Hepatocyte (in vitro differentiated cells): Measurements from ENCODE around the gene STK11. TPM values are rescaled to one million over a fixed set of nuclear protein-coding genes. Genes with fewer than 3 reads are reported as not detected.

Experiments used
- DNase-seq: peaks from one replicate; pipeline ENCODE4 v3.0.0-alpha.2; 2016; ENCODE audit warnings: low spot score
- H2AFZ ChIP-seq: fragments of 200-600 bp; sonication (generic); 2 replicates; pipeline ENCODE4 v1.6.0; 2016; ENCODE audit warnings: antibody characterized with exemption, mild to moderate bottlenecking
- H3K27ac ChIP-seq: fragments of 200-600 bp; sonication (generic); 2 replicates; pipeline ENCODE4 v1.5.1; 2016; ENCODE audit warnings: mild to moderate bottlenecking
- H3K27me3 ChIP-seq: fragments of 200-600 bp; sonication (generic); 2 replicates; pipeline ENCODE4 v1.6.1; 2016
- H3K36me3 ChIP-seq: fragments of 200-600 bp; sonication (generic); replicated peaks from 2 replicates; pipeline ENCODE4 v1.5.1; 2016; ENCODE audit warnings: low read depth; ENCODE audit not compliant: insufficient read depth
- H3K4me1 ChIP-seq: fragments of 200-600 bp; sonication (generic); 2 replicates; pipeline ENCODE4 v1.5.1; 2016; ENCODE audit warnings: mild to moderate bottlenecking, moderate library complexity; ENCODE audit not compliant: insufficient read depth
- H3K4me2 ChIP-seq: fragments of 200-600 bp; sonication (generic); 2 replicates; pipeline ENCODE4 v1.6.0; 2016
- H3K4me3 ChIP-seq: fragments of 200-600 bp; sonication (generic); 2 replicates; pipeline ENCODE4 v1.5.1; 2016; ENCODE audit warnings: mild to moderate bottlenecking
- H3K79me2 ChIP-seq: fragments of 200-600 bp; sonication (generic); 2 replicates; pipeline ENCODE4 v1.6.0; 2017; ENCODE audit warnings: mild to moderate bottlenecking
- H3K9me2 ChIP-seq: fragments of 200-600 bp; sonication (generic); replicated peaks from 2 replicates; pipeline ENCODE4 v1.6.0; 2017; ENCODE audit warnings: mild to moderate bottlenecking; ENCODE audit not compliant: insufficient read depth
- H3K9me3 ChIP-seq: fragments of 200-600 bp; sonication (generic); 2 replicates; pipeline ENCODE4 v1.5.1; 2016; ENCODE audit warnings: low read depth, mild to moderate bottlenecking
- H4K20me1 ChIP-seq: fragments of 200-600 bp; sonication (generic); 2 replicates; pipeline ENCODE4 v1.6.0; 2016; ENCODE audit warnings: mild to moderate bottlenecking; ENCODE audit not compliant: insufficient read depth, poor library complexity, severe bottlenecking
- CTCF ChIP-seq: fragments of 200-600 bp; sonication (generic); IDR thresholded peaks from 2 replicates; pipeline ENCODE4 v1.5.1; 2016; ENCODE audit warnings: antibody characterized with exemption, mild to moderate bottlenecking; ENCODE audit not compliant: poor library complexity
- EZH2 ChIP-seq: fragments of 200-600 bp; sonication (generic); IDR thresholded peaks from 2 replicates; pipeline ENCODE4 v1.6.1; 2016; ENCODE audit warnings: antibody characterized with exemption, mild to moderate bottlenecking, borderline replicate concordance
- EZH2phosphoT487 ChIP-seq: fragments of 200-600 bp; sonication (generic); IDR thresholded peaks from one replicate; pipeline ENCODE4 v1.6.1; 2018; ENCODE audit warnings: antibody characterized with exemption, mild to moderate bottlenecking, low read depth, moderate library complexity; ENCODE audit not compliant: unreplicated experiment, severe bottlenecking
- WGBS: methylation state at CpG from one replicate; pipeline ENCODE4 v1.1.6; 2016; ENCODE audit warnings: low lambda C conversion rate; ENCODE audit errors: missing lambda C conversion rate; 5-methylcytosine and 5-hydroxymethylcytosine counted together
- polyA plus RNA-seq: library from polyadenylated mRNA; unstranded; fragments of >200 nt; fragmentation: Nextera tagmentation; extraction: Ambion mirVana; gene quantifications from 2 replicates; pipeline ENCODE4 v1.2.1, GENCODE V29; 2016
- total RNA-seq: library from RNA; depleted of rRNA; stranded (reverse); fragments of >200 nt; gene quantifications from 2 replicates; pipeline ENCODE4 v1.2.3, GENCODE V29; 2014

STK11 gene
- total and polyA plus RNA-seq, 2 experiments from 2014 or later, result 48.9 to 76.6 TPM

- Histone ChIP-seq H4K20me1 (peaks cover 2% of the 10 kb centered on the region), H3K27ac (no peak overlapping the region), H2AFZ (no peak overlapping the region), H3K9me3 (no peaks in the 10 kb centered on the region), H3K9me2 (no peaks in the 10 kb centered on the region), H3K4me1 (peaks cover 11% of the 10 kb centered on the region), H3K4me3 (no peak overlapping the region), H3K4me2 (no peak overlapping the region), H3K79me2 (peaks cover 14% of the 10 kb centered on the region), H3K36me3 (no peaks in the 10 kb centered on the region), H3K27me3 (no peaks in the 10 kb centered on the region)
- TF ChIP-seq EZH2phosphoT487, result no peak
- no peak for TF ChIP-seq CTCF
- no peak for TF ChIP-seq EZH2
- DNase-seq, result peak; percentile 10
- 88% methylated on average over 25 of the region's 25 CpGs for WGBS
Measured at GRCh38 chr19:1177322-1178114, 28.1 kb upstream of the STK11 start.

GRCh38 chr19:1181606-1182005 lies 24.0 kb upstream of the STK11 start:
- H3K9me2 ChIP-seq, result no peaks in the 10 kb centered on the region
- peak overlapping the region; percentile 78 for H3K27ac ChIP-seq
- no peak overlapping the region for H3K4me3 ChIP-seq
- peak; percentile 43 for DNase-seq
- no peak for TF ChIP-seq EZH2phosphoT487
- TF ChIP-seq EZH2, result no peak
- no peak for TF ChIP-seq CTCF
- no peaks in the 10 kb centered on the region for H3K27me3 ChIP-seq
- WGBS, result 65% methylated on average over 11 of the region's 11 CpGs
- H3K4me2 ChIP-seq, result no peak overlapping the region
- no peaks in the 10 kb centered on the region for H4K20me1 ChIP-seq
- H3K4me1 ChIP-seq, result peaks cover 16% of the 10 kb centered on the region
- no peaks in the 10 kb centered on the region for H3K9me3 ChIP-seq
- no peak overlapping the region for H2AFZ ChIP-seq
- H3K36me3 ChIP-seq, result no peaks in the 10 kb centered on the region
- no peaks in the 10 kb centered on the region for H3K79me2 ChIP-seq

GRCh38 chr19:1182068-1182467 lies 23.5 kb upstream of the STK11 start:
- Histone ChIP-seq H3K9me2 (no peaks in the 10 kb centered on the region), H3K9me3 (no peaks in the 10 kb centered on the region), H3K4me1 (peaks cover 16% of the 10 kb centered on the region), H3K27me3 (no peaks in the 10 kb centered on the region), H2AFZ (no peak overlapping the region), H3K4me3 (no peak overlapping the region), H3K36me3 (no peaks in the 10 kb centered on the region), H3K27ac (peak overlapping the region; percentile 78), H4K20me1 (no peaks in the 10 kb centered on the region), H3K4me2 (no peak overlapping the region), H3K79me2 (no peaks in the 10 kb centered on the region)
- TF ChIP-seq EZH2phosphoT487 (no peak), CTCF (no peak), EZH2 (no peak)
- no peak for DNase-seq
- WGBS, result 94% methylated on average over 10 of the region's 10 CpGs
